Brain microvascular endothelial cell (primary cell): Measurements from ENCODE around the gene FLAD1.
"Not testable (repeated sequence)": the region's sequence is repeated elsewhere in the genome, so short reads cannot be mapped to it uniquely, and the experiment has no call there.

Source experiments
- DNase-seq: peaks from one replicate; pipeline ENCODE4 v3.0.0-alpha.2; 2020
- H3K27ac ChIP-seq: fragments of 250-450 bp; sonication (Bioruptor Pico); 2 replicates; pipeline ENCODE4 v1.5.1; 2020; ENCODE audit warnings: mild to moderate bottlenecking, moderate library complexity
- H3K27me3 ChIP-seq: fragments of 250-450 bp; sonication (Bioruptor Pico); replicated peaks from 2 replicates; pipeline ENCODE4 v1.5.1; 2020; ENCODE audit warnings: mild to moderate bottlenecking
- H3K36me3 ChIP-seq: fragments of 250-450 bp; sonication (Bioruptor Pico); replicated peaks from 2 replicates; pipeline ENCODE4 v1.5.1; 2020; ENCODE audit warnings: mild to moderate bottlenecking
- H3K4me3 ChIP-seq: 2 replicates; pipeline ENCODE4 v1.5.1; 2011; ENCODE audit warnings: low read depth, mild to moderate bottlenecking, control low read depth, low read length, moderate library complexity
- CTCF ChIP-seq: IDR thresholded peaks from 2 replicates; pipeline ENCODE4 v1.5.1; 2011; ENCODE audit warnings: low read depth, mild to moderate bottlenecking, moderate library complexity, low read length, control low read depth, inconsistent platforms; ENCODE audit errors: missing control alignments
- in situ Hi-C: cut with HindIII; loops from 2 replicates; pipeline ENCODE4 v1.10.0; 2017; ENCODE audit warnings: low sequenced_read_pairs, low pct_ligation_motif_present

FLAD1 gene

GRCh38 chr1:154982341-154982740, 803 bp upstream of the FLAD1 start:
- H3K4me3 ChIP-seq: peak overlapping the region; percentile 42
- no peaks in the 10 kb centered on the region for H3K27me3 ChIP-seq
- in situ Hi-C loops: no loop called here
- H3K36me3 ChIP-seq: peaks cover 1% of the 10 kb centered on the region
- TF ChIP-seq CTCF: no peak
- no peak overlapping the region for H3K27ac ChIP-seq
- DNase-seq: no peak

- no peak for TF ChIP-seq CTCF
- no peaks in the 10 kb centered on the region for H3K27me3 ChIP-seq
- in situ Hi-C loops: no loop called here
- DNase-seq: no peak
- H3K36me3 ChIP-seq: peaks cover 17% of the 10 kb centered on the region
- H3K4me3 ChIP-seq: peak overlapping the region; percentile 94
- H3K27ac ChIP-seq: no peak overlapping the region
Measured at GRCh38 chr1:154983776-154984466, 777 bp downstream of the FLAD1 start.

- peaks cover 27% of the 10 kb centered on the region for H3K36me3 ChIP-seq
- H3K27ac ChIP-seq, H3K27me3 ChIP-seq, DNase-seq, in situ Hi-C loops, H3K4me3 ChIP-seq: not testable (repeated sequence)
Measured at GRCh38 chr1:154986736-154987135, 3.6 kb downstream of the FLAD1 start.

- TF ChIP-seq CTCF: no peak
- no peak for DNase-seq
- Histone ChIP-seq H3K36me3 (peaks cover 27% of the 10 kb centered on the region), H3K27ac (no peak overlapping the region), H3K27me3 (no peaks in the 10 kb centered on the region), H3K4me3 (no peak overlapping the region)
- in situ Hi-C loops: no loop called here
Measured at GRCh38 chr1:154987326-154987725, 4.2 kb downstream of the FLAD1 start.

GRCh38 chr1:154988058-154988954, 5.2 kb downstream of the FLAD1 start:
- H3K27ac ChIP-seq: no peak overlapping the region
- no peak for TF ChIP-seq CTCF
- in situ Hi-C loops: no loop called here
- no peaks in the 10 kb centered on the region for H3K27me3 ChIP-seq
- DNase-seq: no peak
- H3K36me3 ChIP-seq: peaks cover 32% of the 10 kb centered on the region
- H3K4me3 ChIP-seq: no peak overlapping the region

GRCh38 chr1:154989195-154989860, 6.2 kb downstream of the FLAD1 start:
- TF ChIP-seq CTCF: no peak
- H3K27ac ChIP-seq: no peak overlapping the region
- no peak overlapping the region for H3K4me3 ChIP-seq
- peaks cover 32% of the 10 kb centered on the region for H3K36me3 ChIP-seq
- DNase-seq: no peak
- no peaks in the 10 kb centered on the region for H3K27me3 ChIP-seq
- in situ Hi-C loops: no loop called here
